ENCODE data around the gene MYO1C. TPM values are rescaled to one million over a fixed set of nuclear protein-coding genes. Genes with fewer than 3 reads are reported as not detected.
A peak's percentile ranks its signal among the peaks of the same experiment; 100 is the strongest.

Gene MYO1C
- total and polyA plus RNA-seq, 9 of the 15 experiments (the other 6 are each of a cell fraction or from before 2014, with no cell fraction given): 0.46 to 32.5 (median 11.6) TPM

GRCh38 chr17:1515640-1516387 lies 23.3 kb upstream of the MYO1C start (continued):
- no peak for TF ChIP-seq JUN (IDR thresholded peaks at IDR 0.05; ENCODE audit: borderline replicate concordance, low read depth, low read length)
- TF ChIP-seq JUN (CRISPR knock-in tag; IDR thresholded peaks at IDR 0.05; ENCODE audit: borderline replicate concordance): no peak
- no peak for TF ChIP-seq LEF1 (IDR thresholded peaks at IDR 0.05)
- no peak for TF ChIP-seq ZNF354B (CRISPR knock-in tag; IDR thresholded peaks at IDR 0.05)
- no peak for TF ChIP-seq DNMT1 (IDR thresholded peaks at IDR 0.05)
- no peak for TF ChIP-seq TCF15 (CRISPR knock-in tag; IDR thresholded peaks at IDR 0.05)
- no peak for TF ChIP-seq RFX7 (CRISPR knock-in tag; IDR thresholded peaks at IDR 0.05)
- TF ChIP-seq HES1 (IDR thresholded peaks at IDR 0.05; ENCODE audit: low read depth): no peak
- TF ChIP-seq GTF2A2 (tag; IDR thresholded peaks at IDR 0.05): no peak
- no peak for TF ChIP-seq GABPB2 (CRISPR knock-in tag; conservative IDR thresholded peaks at IDR 0.05)
- peak; percentile 39; the same call in 1 of the 2 replicates for TF ChIP-seq NR2C2 (CRISPR knock-in tag; IDR thresholded peaks at IDR 0.05)
- TF ChIP-seq NR2C2 (tag; IDR thresholded peaks at IDR 0.05): no peak
- TF ChIP-seq GABPA (tag; conservative IDR thresholded peaks at IDR 0.05; ENCODE audit: low read depth): no peak
- TF ChIP-seq MITF (IDR thresholded peaks at IDR 0.05): no peak
- TF ChIP-seq FOXK2 (conservative IDR thresholded peaks at IDR 0.05 in 1 of 2, IDR thresholded peaks at IDR 0.05 in 1 of 2; ENCODE audit: low read depth in 2 of 2): peak; percentile 38 to 78; a peak in 3 of 4 replicates
- TF ChIP-seq CREM (IDR thresholded peaks at IDR 0.05; ENCODE audit: low read depth): no peak
- TF ChIP-seq HDAC1 (IDR thresholded peaks at IDR 0.05): no peak
- no peak for TF ChIP-seq EP300 (IDR thresholded peaks at IDR 0.05; ENCODE audit: low read length)
- no peak for TF ChIP-seq CGGBP1 (CRISPR knock-in tag; IDR thresholded peaks at IDR 0.05)
- no peak for TF ChIP-seq ZNF764 (CRISPR knock-in tag; IDR thresholded peaks at IDR 0.05; ENCODE audit: low read depth)
- no peak for TF ChIP-seq MIER1 (IDR thresholded peaks at IDR 0.05; ENCODE audit: low read depth)
- no peak for TF ChIP-seq ZNF445 (CRISPR knock-in tag; IDR thresholded peaks at IDR 0.05; ENCODE audit: low read depth)
- no peak for TF ChIP-seq ZNF592 (IDR thresholded peaks at IDR 0.05)
